Esophagus squamous epithelium (tissue), 4 donors: ENCODE measurements around the gene THBS3.
"Not testable (repeated sequence)": the region's sequence is repeated elsewhere in the genome, so short reads cannot be mapped to it uniquely, and the experiment has no call there.

Experiments used
- POLR2A ChIP-seq, 4 donors: fragments of 450-650 bp; IDR thresholded peaks; one replicate each; pipeline ENCODE4 v1.6.1; 2017; ENCODE audit warnings: antibody characterized with exemption in 4 of 4, mild to moderate bottlenecking in 4 of 4, moderate library complexity in 3 of 4
- TF ChIP-seq, protein P1 (sequence below), 6 experiments: fragments of 450-650 bp in 4 of 6; fragments of 200-600 bp in 2 of 6; sonication (generic) in 2 of 6; IDR thresholded peaks; one replicate each; pipeline ENCODE4 v1.5.1; 2016 to 2019; ENCODE audit warnings: antibody characterized with exemption in 6 of 6, mild to moderate bottlenecking in 4 of 6, moderate library complexity in 4 of 6

DNA sequence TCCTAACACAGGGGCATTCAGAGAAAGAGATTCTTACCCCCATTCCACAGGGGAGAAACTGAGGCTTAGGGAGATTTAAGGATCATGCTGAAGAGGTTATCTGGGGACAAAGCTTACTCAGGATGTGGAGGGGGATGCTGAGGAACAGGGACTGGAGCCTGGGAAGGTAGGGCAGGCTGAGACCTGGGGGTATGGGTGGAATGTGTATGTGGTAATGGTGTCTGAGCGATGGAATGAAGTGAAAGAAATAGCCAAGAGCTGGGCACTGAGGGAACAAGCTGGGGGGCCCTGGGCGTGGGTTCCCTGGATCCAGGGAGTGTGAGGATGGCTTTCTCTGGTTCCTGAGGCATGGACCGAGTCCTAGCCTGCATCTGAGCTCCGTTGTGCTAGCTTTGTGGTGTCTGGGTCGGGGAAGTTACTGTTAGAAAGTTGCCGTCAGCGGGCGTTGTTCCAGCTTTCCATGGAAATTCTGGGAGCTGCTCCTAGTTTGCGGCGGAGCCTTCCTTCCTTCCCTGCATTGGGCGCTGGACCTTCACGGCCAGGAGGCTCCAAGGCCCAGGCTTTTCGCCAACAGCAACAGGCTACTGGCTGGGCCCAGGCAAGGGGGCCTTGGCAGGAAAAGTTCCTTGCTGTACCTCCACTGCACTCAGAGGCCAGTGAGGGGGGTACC lies 3.8 kb upstream of the THBS3 start:
- TF ChIP-seq POLR2A (IDR thresholded peaks at IDR 0.05) = not testable (repeated sequence)
- TF ChIP-seq, protein P1, sequence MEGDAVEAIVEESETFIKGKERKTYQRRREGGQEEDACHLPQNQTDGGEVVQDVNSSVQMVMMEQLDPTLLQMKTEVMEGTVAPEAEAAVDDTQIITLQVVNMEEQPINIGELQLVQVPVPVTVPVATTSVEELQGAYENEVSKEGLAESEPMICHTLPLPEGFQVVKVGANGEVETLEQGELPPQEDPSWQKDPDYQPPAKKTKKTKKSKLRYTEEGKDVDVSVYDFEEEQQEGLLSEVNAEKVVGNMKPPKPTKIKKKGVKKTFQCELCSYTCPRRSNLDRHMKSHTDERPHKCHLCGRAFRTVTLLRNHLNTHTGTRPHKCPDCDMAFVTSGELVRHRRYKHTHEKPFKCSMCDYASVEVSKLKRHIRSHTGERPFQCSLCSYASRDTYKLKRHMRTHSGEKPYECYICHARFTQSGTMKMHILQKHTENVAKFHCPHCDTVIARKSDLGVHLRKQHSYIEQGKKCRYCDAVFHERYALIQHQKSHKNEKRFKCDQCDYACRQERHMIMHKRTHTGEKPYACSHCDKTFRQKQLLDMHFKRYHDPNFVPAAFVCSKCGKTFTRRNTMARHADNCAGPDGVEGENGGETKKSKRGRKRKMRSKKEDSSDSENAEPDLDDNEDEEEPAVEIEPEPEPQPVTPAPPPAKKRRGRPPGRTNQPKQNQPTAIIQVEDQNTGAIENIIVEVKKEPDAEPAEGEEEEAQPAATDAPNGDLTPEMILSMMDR (IDR thresholded peaks at IDR 0.05) = not testable (repeated sequence)
